ENCODE data around the gene HEY2.
"Not testable (repeated sequence)": the region's sequence is repeated elsewhere in the genome, so short reads cannot be mapped to it uniquely, and the experiment has no call there.

Gene HEY2

GRCh38 chr6:125773387-125774341, 24.2 kb downstream of the HEY2 start:
- Mint-ChIP-seq H3K27me3 (peaks cover 4% of the 10 kb centered on the region), H3K36me3 (ENCODE audit: low read depth) (no peaks in the 10 kb centered on the region)
- peak; percentile 49 for ATAC-seq

GRCh38 chr6:125776107-125776826, 26.8 kb downstream of the HEY2 start:
- not testable (repeated sequence) for DNase-seq; H3K36me3 Mint-ChIP-seq (ENCODE audit: low read depth); H3K9me3 Mint-ChIP-seq; H3K27me3 Mint-ChIP-seq; H3K4me1 Mint-ChIP-seq; H3K4me3 Mint-ChIP-seq; H3K27ac Mint-ChIP-seq; ATAC-seq

More at GRCh38 chr6:125773387-125774341, 24.2 kb downstream of the HEY2 start:
- H3K4me3 Mint-ChIP-seq: no peak overlapping the region
- H3K9me3 Mint-ChIP-seq: no peaks in the 10 kb centered on the region
- H3K27ac Mint-ChIP-seq: no peak overlapping the region
- H3K4me1 Mint-ChIP-seq: peaks cover 9% of the 10 kb centered on the region
- no peak for DNase-seq

DNA sequence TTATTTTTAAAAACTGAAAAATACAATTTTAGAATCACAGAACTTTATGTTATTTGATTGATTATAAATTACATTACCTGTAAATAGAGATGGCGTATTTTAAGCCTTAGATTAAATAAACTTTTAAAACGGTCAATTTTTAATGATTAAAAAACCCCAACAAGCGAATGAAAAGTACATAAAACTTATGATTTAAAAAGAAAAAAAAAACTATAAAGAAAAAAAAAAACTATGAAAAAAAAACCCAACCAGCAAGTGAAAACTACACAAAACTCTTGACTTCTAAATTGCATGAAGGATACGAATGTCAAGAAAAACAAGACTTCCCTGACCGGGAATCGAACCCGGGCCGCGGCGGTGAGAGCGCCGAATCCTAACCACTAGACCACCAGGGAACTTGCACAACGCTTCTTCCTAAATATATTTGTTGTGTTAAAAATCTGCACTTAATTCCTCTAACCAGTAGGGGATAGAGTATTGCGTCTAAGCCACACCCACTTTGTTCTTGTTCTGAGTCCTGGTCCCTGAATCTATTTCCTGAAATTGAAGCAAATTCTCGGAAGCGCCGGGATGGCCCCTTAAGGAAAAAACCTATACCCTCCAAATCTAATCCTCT, 30.6 kb downstream of the HEY2 start:
- Mint-ChIP-seq H3K9me3 (no peaks in the 10 kb centered on the region), H3K4me1 (peaks cover 19% of the 10 kb centered on the region), H3K4me3 (no peak overlapping the region), H3K27ac (no peak overlapping the region), H3K36me3 (ENCODE audit: low read depth) (peaks cover 4% of the 10 kb centered on the region), H3K27me3 (peaks cover 4% of the 10 kb centered on the region)
- peak; percentile 83 for DNase-seq
- ATAC-seq: peak; percentile 84

GRCh38 chr6:125780540-125781313, 31.3 kb downstream of the HEY2 start:
- ATAC-seq (peak; percentile 87), DNase-seq (peak; percentile 53)
- Mint-ChIP-seq H3K27ac (no peak overlapping the region), H3K27me3 (peaks cover 4% of the 10 kb centered on the region), H3K9me3 (no peaks in the 10 kb centered on the region), H3K4me3 (no peak overlapping the region), H3K36me3 (ENCODE audit: low read depth) (peaks cover 5% of the 10 kb centered on the region), H3K4me1 (peaks cover 19% of the 10 kb centered on the region)

GRCh38 chr6:125781314-125781868, 32.0 kb downstream of the HEY2 start:
- Mint-ChIP-seq H3K36me3 (ENCODE audit: low read depth) (peaks cover 11% of the 10 kb centered on the region), H3K27me3 (peaks cover 4% of the 10 kb centered on the region), H3K9me3 (no peaks in the 10 kb centered on the region), H3K4me1 (peaks cover 19% of the 10 kb centered on the region), H3K27ac (no peak overlapping the region), H3K4me3 (no peak overlapping the region)
- ATAC-seq (peak; percentile 48), DNase-seq (peak; percentile 56)

DNA sequence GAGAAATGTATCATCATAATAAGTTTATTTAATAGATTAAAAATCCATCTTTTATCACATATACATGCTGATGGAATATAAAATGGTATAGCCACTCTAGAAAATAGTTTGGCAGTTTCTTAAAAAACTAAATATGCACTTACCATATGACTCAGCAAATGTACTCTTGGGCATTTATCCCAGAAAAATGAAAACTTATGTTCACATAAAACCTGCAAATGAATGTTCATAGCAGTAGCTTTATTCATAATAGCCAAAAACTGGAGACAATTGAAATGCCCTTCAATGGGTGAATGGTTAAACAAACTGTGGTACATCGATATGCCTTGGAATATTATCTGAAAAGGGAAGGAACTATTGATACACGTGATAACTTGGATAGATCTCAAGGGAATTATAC, 34.9 kb downstream of the HEY2 start:
- H3K4me1 Mint-ChIP-seq: peaks cover 30% of the 10 kb centered on the region
- H3K36me3 Mint-ChIP-seq (ENCODE audit: low read depth): peaks cover 17% of the 10 kb centered on the region
- H3K4me3 Mint-ChIP-seq: no peak overlapping the region
- ATAC-seq: no peak
- no peak overlapping the region for H3K27ac Mint-ChIP-seq
- no peaks in the 10 kb centered on the region for H3K27me3 Mint-ChIP-seq
- no peak for DNase-seq
- H3K9me3 Mint-ChIP-seq: no peaks in the 10 kb centered on the region

GRCh38 chr6:125787791-125788190, 38.4 kb downstream of the HEY2 start:
- Mint-ChIP-seq H3K4me3 (no peak overlapping the region), H3K9me3 (no peaks in the 10 kb centered on the region), H3K27ac (no peak overlapping the region), H3K36me3 (ENCODE audit: low read depth) (peaks cover 22% of the 10 kb centered on the region), H3K27me3 (no peaks in the 10 kb centered on the region), H3K4me1 (peaks cover 46% of the 10 kb centered on the region)
- no peak for DNase-seq
- no peak for ATAC-seq

GRCh38 chr6:125789167-125789566, 39.7 kb downstream of the HEY2 start:
- H3K36me3 Mint-ChIP-seq (ENCODE audit: low read depth): peaks cover 22% of the 10 kb centered on the region
- no peaks in the 10 kb centered on the region for H3K27me3 Mint-ChIP-seq
- no peak for ATAC-seq
- no peak for DNase-seq
- peaks cover 52% of the 10 kb centered on the region for H3K4me1 Mint-ChIP-seq
- peak overlapping the region; percentile 92 for H3K27ac Mint-ChIP-seq
- H3K4me3 Mint-ChIP-seq: peak overlapping the region; percentile 83
- H3K9me3 Mint-ChIP-seq: no peaks in the 10 kb centered on the region

DNA sequence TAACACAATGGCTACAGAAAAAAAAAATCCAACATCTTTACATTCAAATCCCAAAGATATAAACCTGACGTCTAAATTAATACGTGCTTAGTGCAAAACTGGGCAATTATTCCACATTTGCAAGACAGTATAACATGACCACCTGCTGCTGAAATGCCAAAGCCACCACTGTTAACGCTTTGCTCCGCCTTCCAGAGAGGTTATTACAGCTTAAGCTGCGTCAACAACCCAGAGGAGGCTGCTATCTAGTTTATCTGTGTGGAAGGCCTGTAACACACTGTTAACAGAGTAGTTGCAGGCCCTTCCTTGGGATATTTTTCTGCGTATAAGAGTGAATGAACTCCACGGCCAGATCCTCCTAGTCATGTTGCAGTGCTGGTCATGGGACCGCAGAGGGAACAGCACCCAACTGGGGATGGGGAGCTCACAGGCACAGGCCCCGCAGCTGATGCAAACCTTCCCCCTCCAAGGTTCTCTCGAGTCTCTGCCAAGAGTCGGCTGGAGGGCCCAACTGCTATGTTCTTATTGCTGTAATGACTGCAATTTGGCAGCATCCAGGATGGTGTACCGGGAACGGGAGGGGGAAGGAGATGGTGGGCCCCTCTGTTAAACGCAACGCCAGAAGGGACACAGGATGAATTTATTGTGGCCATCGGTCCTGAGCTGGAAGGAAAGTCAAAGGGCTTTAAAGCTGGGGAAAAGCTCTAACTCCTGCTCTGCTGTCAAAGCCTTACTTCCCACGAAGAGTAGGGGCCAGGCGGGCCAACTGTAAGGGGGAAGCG, 40.3 kb downstream of the HEY2 start:
- Mint-ChIP-seq H3K36me3 (ENCODE audit: low read depth) (peaks cover 17% of the 10 kb centered on the region), H3K4me1 (peaks cover 54% of the 10 kb centered on the region), H3K9me3 (no peaks in the 10 kb centered on the region), H3K27me3 (no peaks in the 10 kb centered on the region), H3K27ac (peak overlapping the region; percentile 92), H3K4me3 (peak overlapping the region; percentile 83)
- peak; percentile 48 for DNase-seq
- ATAC-seq: peak; percentile 23

GRCh38 chr6:125790358-125791150, 41.1 kb downstream of the HEY2 start, which contains the start of gene NCOA7:
NCOA7 (plus strand) TSS chr6:125790960; CDS start chr6:125815355, 24,395 bp downstream.
- Mint-ChIP-seq H3K36me3 (ENCODE audit: low read depth) (peaks cover 17% of the 10 kb centered on the region), H3K9me3 (no peaks in the 10 kb centered on the region), H3K4me3 (peak within 1 kb of the TSS; percentile 93), H3K27me3 (no peaks in the 10 kb centered on the region), H3K27ac (peak within 1 kb of the TSS; percentile 92), H3K4me1 (peaks cover 62% of the 10 kb centered on the region)
- peak; percentile 80 for DNase-seq
- ATAC-seq: peak; percentile 77

DNA sequence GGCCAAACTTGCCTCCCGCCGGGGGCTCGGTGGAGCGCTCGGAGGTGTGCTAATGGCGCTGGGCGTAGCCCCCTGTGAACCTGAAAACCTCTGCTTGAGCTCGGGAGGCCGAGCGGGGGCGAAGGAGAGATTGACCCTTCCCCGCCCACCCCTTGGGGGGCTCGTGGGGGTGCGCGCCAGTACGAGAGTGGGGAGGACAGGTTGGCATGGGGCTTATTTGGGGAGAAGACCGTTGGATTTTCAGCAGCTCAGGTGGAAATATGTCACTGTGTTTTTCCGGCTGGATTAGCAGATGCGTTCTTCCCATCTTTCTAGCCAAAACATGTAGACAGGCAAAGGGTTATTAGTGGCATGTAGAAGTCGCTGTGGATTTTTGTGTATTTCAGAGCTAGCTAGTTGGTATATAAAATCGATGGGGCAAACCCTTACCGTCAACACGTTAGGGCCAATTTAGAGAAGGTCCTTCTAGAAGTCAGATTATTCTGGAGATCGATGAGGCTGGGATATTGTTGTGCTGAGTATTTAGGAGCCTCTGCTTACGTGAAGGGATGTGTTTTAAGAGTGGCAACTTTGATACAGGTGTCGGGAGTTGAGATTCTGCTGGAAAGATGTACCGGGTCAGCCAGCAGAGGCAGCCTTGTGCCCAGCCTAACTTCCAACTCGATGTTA, 41.9 kb downstream of the HEY2 start:
- ATAC-seq (peak; percentile 34), DNase-seq (peak; percentile 36)
- H3K27ac Mint-ChIP-seq: peak overlapping the region; percentile 87
- H3K27me3 Mint-ChIP-seq: no peaks in the 10 kb centered on the region
- no peaks in the 10 kb centered on the region for H3K9me3 Mint-ChIP-seq
- peaks cover 11% of the 10 kb centered on the region for H3K36me3 Mint-ChIP-seq (ENCODE audit: low read depth)
- H3K4me1 Mint-ChIP-seq: peaks cover 65% of the 10 kb centered on the region
- peak overlapping the region; percentile 93 for H3K4me3 Mint-ChIP-seq

- no peaks in the 10 kb centered on the region for H3K9me3 Mint-ChIP-seq
- DNase-seq: no peak
- H3K4me1 Mint-ChIP-seq: peaks cover 65% of the 10 kb centered on the region
- H3K36me3 Mint-ChIP-seq (ENCODE audit: low read depth): peaks cover 10% of the 10 kb centered on the region
- no peaks in the 10 kb centered on the region for H3K27me3 Mint-ChIP-seq
- no peak for ATAC-seq
- H3K27ac Mint-ChIP-seq: peak overlapping the region; percentile 87
- peak overlapping the region; percentile 93 for H3K4me3 Mint-ChIP-seq
These were observed 42.4 kb downstream of the HEY2 start for GRCh38 chr6:125791820-125792165.
